GM12891 (cell line): ENCODE measurements around the gene CMC1.

Source experiments
- DNase-seq: peaks from one replicate; pipeline ENCODE4 v3.0.0; 2011; ENCODE audit warnings: low spot score; ENCODE audit not compliant: insufficient read length
- FAIRE-seq: peaks from 2 replicates; lab custom pipeline; 2011; peaks lifted over from hg19 to GRCh38; lab: Jason Lieb, UNC
- PAX5 ChIP-seq: IDR thresholded peaks from 2 replicates; pipeline ENCODE4 v1.6.1; 2011; ENCODE audit warnings: low read length, moderate library complexity, mild to moderate bottlenecking; ENCODE audit not compliant: insufficient read depth, severe bottlenecking
- POLR2A ChIP-seq: IDR thresholded peaks from 2 replicates; pipeline ENCODE4 v1.6.1; 2011; ENCODE audit warnings: low read depth, low read length, control low read depth
- POLR2AphosphoS5 ChIP-seq: IDR thresholded peaks from 2 replicates; pipeline ENCODE4 v1.6.1; 2011; ENCODE audit warnings: low read depth, low read length, control low read depth
- POU2F2 ChIP-seq: IDR thresholded peaks from 2 replicates; pipeline ENCODE4 v1.6.1; 2011; ENCODE audit warnings: low read depth, mild to moderate bottlenecking, control low read depth, low read length, moderate library complexity
- SPI1 ChIP-seq: IDR thresholded peaks from 2 replicates; pipeline ENCODE4 v1.6.1; 2011; ENCODE audit warnings: low read depth, low read length, control low read depth
- TAF1 ChIP-seq: IDR thresholded peaks from 2 replicates; pipeline ENCODE4 v1.6.1; 2011; ENCODE audit warnings: low read depth, low read length, control low read depth

Gene CMC1

DNA sequence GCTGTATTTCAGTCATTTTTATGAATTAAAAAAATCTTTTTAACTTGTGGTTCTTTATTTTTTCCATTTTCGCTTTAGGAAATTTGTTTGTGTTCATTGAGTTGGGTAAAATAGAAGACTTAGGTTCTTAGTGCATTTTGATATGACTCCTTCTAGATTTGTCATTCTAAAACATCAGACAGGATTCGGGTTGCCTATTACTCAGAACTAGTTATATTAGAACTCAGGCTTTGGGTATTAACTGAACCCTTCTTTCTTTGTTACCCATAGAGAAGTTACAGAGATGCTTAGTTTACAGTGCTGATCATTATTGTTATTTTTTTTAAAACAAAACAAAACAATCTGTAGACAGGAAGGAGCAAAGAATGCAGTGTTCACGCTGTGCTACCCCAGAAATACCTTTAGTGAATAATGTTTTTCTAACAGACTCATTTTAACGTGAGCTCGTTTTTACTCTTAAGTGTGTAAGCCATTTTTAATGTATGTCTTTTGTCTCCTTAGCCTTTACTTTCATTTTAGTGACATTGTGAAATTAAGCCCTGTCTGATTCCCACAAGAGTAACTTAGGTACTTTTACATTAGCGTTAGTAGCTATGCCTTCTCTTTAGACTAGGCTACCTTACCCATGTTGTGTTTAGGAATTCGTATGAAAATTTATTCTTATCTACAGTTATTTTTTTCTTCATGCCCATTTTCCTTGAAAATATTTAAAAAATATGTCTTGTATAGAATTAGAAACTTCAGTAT is 53.4 kb downstream of the CMC1 start:
- DNase-seq (no peak), FAIRE-seq (no peak)
- TF ChIP-seq POLR2A: no peak
- no peak for TF ChIP-seq SPI1
- TF ChIP-seq POLR2AphosphoS5: no peak
- no peak for TF ChIP-seq POU2F2
- TF ChIP-seq TAF1: no peak
- no peak for TF ChIP-seq PAX5

DNA sequence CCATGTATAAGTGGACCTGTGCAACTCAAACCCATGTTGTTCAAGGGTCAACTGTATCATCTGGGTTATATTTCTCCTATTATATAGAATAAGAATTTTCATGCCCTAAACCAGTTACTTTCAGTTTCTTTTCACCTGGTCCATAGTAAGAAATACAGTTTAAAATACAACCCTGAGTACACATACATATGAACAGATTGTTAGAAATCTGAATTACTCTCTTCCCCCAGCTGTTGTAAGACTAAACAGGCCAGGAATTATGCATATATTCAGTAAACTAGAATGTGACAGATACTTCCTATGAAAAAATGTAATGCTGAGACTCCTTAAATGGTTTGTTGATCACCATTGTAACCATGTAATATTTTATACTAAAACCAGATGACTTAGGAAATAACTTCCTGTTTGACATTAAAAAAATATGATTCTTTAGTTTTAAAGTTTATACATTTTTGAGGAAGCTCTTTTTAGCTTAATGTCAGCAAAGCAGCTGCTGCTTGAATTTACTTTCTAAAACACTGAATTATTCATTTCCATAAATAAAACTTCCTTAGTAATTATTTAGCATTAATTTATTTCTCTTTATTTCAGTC is 54.6 kb downstream of the CMC1 start:
- TF ChIP-seq SPI1 (no peak), POLR2AphosphoS5 (no peak), TAF1 (no peak), PAX5 (no peak), POLR2A (no peak), POU2F2 (no peak)
- no peak for FAIRE-seq
- no peak for DNase-seq

DNA sequence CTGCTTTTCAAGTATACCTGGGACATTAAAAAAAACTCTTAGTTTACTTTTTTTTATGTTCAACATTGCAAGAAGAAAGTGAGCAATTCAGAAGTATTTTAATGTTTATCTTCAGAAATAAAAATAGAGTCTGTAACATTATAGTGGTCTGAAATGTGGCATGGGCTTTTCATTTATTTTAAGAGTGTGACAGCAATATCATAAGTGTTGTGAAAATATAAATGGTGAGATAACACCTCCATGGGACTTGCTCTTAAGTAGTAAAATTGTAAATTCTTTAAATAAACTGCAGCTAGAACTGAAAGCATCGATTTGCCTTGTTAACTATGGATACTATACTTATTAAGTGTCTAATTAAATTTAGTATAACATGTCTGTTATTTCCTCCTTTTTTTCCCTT is 58.3 kb downstream of the CMC1 start:
- no peak for TF ChIP-seq TAF1
- TF ChIP-seq POLR2AphosphoS5: no peak
- no peak for TF ChIP-seq POLR2A
- no peak for TF ChIP-seq PAX5
- TF ChIP-seq SPI1: no peak
- FAIRE-seq: no peak
- DNase-seq: no peak

DNA sequence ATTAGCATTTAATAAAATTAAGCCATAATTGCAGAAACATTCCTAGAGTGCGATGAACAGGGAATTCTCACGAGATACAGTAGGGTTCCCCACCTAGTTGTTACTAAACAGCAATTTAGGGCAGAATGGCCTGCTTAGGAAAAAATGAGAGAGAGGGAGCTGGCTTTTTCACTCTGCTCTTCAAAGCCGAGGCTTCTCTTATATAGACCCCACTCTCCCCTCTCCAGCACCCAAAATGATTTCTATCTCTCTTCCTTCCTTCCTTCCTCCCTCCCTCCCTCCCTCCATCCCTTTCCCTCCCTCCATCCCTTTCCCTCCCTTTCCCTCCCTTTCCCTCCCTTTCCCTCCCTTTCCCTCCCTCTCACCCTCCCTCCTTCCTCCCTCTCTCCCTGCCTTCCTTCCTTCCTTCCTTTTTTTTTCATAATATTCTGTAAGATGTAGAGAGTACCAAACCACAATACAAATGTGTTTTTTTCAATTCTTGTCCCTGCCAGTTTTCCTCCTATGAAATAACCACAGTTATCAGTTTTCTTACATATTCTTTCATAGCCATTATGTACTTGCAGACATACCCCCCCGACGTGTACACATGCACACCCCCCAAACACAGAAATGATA is 59.0 kb downstream of the CMC1 start:
- FAIRE-seq: no peak
- TF ChIP-seq POLR2A (no peak), SPI1 (no peak), POLR2AphosphoS5 (no peak), PAX5 (no peak), POU2F2 (no peak), TAF1 (no peak)
- no peak for DNase-seq

DNA sequence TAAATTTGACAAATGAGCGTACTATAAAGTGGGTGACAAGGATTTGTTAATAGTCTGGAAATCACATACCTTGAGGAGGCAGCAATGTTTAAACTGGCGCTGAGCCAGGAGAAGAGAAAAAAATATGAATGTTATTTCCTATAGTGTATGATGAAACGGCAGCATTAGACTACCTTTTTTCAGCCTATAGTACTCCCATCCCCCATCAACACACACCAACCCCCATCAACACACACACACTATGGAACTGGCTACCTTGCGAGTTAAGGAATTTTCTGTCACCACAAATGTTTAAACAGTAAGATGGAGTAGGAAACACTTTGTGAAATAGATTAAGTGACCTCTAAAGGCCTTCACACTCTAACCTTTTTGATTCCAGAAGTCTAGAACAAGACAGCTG is 60.3 kb downstream of the CMC1 start:
- no peak for DNase-seq
- no peak for FAIRE-seq
- no peak for TF ChIP-seq TAF1
- TF ChIP-seq POU2F2: no peak
- TF ChIP-seq SPI1: no peak
- no peak for TF ChIP-seq POLR2A

DNA sequence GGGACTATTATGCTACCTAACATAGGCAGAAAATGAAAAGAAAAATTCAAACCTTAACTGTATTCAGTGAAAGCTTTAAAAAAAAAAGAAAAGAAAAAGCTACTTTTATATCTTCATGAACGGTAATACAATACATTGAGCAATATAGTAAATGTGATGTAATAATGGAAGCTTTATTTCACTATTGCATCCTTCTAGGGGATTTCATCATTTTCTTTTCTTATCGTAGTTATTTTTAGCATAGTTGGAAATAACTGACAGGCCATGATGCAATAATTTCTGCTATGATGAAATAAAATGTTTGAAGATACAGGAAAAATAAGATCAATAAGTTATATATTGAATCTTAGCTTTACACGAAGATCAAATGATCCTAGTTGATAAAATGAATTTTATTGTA is 66.8 kb downstream of the CMC1 start:
- FAIRE-seq (no peak), DNase-seq (no peak)
- TF ChIP-seq PAX5: no peak
- no peak for TF ChIP-seq POU2F2
- TF ChIP-seq POLR2A: no peak
- TF ChIP-seq POLR2AphosphoS5: no peak
- TF ChIP-seq TAF1: no peak
- TF ChIP-seq SPI1: no peak

DNA sequence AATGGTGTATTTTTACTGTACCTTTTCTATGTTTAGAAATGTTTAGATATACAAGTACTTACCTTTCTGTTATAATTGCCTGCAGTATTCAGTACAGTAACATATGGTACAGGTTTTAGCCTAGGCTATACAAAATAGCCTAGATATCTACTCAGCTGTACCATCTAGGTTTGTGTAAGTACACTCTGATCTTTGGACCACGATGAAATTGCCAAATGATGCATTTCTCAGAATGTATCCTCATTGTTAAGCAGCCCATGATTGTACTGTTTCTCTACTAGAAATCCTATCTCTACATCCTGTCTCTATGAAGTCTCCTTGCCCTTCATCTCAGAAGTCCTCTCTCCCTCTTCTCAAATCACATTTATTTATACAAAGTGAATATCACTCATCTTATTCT is 74.3 kb downstream of the CMC1 start:
- FAIRE-seq: no peak
- TF ChIP-seq PAX5 (no peak), POLR2AphosphoS5 (no peak), SPI1 (no peak), TAF1 (no peak), POU2F2 (no peak), POLR2A (no peak)

DNA sequence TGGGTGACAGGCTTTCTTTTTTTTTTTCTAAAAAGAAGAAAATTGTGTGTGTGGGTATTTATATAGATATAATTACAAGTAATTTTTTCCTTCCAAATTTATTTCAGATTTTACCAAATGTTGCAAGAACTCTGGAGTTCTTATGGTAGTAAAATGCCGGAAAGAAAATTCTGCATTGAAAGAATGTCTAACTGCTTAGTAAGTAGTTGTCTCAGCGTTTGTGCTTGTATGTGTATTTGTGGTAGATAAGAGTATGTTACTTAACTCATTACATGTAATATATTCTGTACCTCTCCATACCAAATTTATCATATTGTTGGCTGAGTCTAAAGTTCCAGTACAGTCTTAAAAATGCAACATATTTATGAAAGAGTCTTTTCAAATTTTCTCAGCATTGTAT is 74.8 kb downstream of the CMC1 start:
- TF ChIP-seq SPI1 (no peak), TAF1 (no peak), POLR2AphosphoS5 (no peak), POU2F2 (no peak), POLR2A (no peak)
- no peak for FAIRE-seq
- DNase-seq: no peak

More for the DNA sequence above, 74.3 kb downstream of the CMC1 start:
- DNase-seq: no peak

DNA sequence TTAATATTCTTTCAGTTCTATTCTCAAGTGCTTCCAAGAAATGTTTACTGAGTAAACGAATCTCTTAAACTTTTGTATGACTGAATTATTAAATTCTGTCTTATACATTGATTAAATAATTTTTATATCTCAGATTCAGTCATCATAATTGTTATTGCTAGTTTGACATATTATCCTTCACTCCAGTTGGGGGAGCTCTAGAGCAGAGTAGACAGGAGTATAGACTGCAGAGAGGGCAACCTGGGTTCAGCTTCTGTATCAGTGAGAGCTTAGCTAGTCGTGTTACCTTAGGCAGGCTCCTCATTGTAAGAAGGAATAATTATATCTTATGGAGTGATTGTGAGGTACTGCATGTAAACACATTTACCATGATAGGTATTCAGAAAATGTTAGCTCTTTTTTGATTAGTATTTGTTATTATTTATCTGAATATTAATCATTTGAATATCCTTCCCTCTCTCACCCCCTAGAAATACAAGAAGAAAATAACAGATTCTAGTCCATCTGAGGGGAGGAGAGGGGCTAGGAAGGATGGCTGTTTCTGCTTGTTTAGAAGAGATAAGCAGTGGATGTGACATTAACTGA is 76.1 kb downstream of the CMC1 start:
- no peak for FAIRE-seq
- DNase-seq: no peak
- no peak for TF ChIP-seq POLR2A
- no peak for TF ChIP-seq PAX5
- TF ChIP-seq TAF1: no peak

DNA sequence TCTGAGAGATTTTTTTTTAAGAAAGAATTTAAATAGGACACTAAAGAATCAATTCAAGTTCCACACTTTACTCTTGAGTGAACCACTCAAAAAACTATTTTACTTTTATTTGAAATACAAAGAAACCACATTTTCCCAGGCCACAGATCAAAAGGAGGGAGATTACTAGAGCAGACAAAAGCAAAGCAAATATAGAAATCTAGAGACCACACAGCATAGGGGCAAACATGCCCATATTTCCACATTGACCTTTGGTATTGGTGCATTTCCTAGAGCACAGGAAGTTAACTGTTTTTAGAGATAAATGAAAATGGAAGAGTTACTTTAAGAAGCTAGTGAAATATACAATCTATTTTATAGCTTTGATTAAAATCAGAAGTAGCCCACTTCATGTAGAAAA is 79.6 kb downstream of the CMC1 start:
- FAIRE-seq (no peak), DNase-seq (no peak)
- TF ChIP-seq SPI1 (no peak), TAF1 (no peak), POLR2A (no peak), POLR2AphosphoS5 (no peak), POU2F2 (no peak)

DNA sequence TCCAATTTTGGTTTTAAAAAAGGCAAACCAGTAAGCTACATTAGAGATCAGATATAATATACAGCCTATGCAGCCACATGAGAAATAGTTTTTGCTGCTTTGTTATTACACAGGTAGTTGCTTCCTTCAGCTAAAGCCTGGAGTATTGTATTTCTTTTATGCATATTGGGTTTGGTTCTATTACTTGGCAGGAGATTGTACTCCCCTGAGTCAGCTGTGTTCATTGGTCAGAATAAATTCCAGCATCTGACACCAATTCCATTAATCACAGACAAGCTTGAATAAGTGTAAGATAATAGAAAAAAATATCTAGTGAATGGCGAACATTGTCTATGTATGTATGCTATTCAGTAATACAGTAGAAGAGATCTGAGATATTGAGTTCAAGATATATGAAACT is 81.0 kb downstream of the CMC1 start:
- DNase-seq (no peak), FAIRE-seq (no peak)

More for the DNA sequence above, 81.0 kb downstream of the CMC1 start:
- TF ChIP-seq PAX5 (no peak), POLR2A (no peak), POU2F2 (no peak), POLR2AphosphoS5 (no peak), SPI1 (no peak), TAF1 (no peak)
